ENCODE measurements around the gene GNG7. TPM values are rescaled to one million over a fixed set of nuclear protein-coding genes. Genes with fewer than 3 reads are reported as not detected.
A peak's percentile ranks its signal among the peaks of the same experiment; 100 is the strongest.

Gene GNG7
- total and polyA plus RNA-seq, 10 of the 15 experiments (the other 5 are each of a cell fraction or from before 2014, with no cell fraction given), result 1.9 to 13.6 (median 6.5) TPM

DNA sequence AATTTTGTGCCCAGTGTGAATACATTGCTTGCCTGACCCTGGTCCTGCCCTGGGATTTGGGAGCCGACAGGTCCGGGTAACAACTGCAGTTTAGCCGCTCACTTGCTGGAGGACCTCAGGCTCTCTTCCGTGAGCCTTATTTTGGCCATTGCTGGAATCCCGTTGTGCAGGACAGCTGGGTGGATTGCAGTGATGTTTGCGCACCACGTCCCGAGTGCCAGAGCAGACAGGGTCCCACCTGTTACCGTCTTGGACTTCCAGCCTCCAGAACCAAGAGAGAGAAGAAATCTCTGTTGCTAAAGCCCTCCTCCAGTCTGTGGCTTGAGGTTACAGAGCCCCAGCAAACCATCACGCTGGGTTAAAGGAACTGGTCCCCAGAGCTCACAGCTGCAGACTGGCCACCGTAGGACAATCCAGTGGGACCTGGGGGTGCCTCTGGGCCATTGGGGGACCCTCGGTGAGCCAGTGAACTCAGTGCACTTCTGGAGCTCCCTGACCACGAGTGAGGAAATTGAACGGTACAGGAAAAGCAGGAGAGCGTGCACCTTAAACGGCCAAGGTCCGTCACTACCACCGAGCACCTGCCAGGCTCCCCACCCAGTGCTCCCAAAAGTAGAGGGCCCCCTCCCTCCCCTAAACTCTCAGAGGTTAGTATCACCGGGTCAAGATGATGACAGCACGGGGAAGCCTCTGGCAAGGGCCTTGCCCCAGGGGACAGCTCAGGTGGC lies 92.9 kb downstream of the GNG7 start (continued):
- TF ChIP-seq REST (IDR thresholded peaks at IDR 0.05; ENCODE audit: low read depth, low read length) (no peak), CREM (IDR thresholded peaks at IDR 0.05; ENCODE audit: low read depth) (peak; percentile 39; the same call in 1 of the 2 replicates), CEBPB (IDR thresholded peaks at IDR 0.05; ENCODE audit: borderline replicate concordance in 1 of 2, low read depth in 2 of 2, low read length in 2 of 2) (no peak), NBN (IDR thresholded peaks at IDR 0.05) (no peak), TCF7 (IDR thresholded peaks at IDR 0.05; ENCODE audit: borderline replicate concordance) (no peak), NFIC (IDR thresholded peaks at IDR 0.05; ENCODE audit: low read depth, low read length) (peak; percentile 36; the same call in 1 of the 2 replicates), JUND (IDR thresholded peaks at IDR 0.05; ENCODE audit: low read depth, low read length) (no peak), MLLT1 (IDR thresholded peaks at IDR 0.05) (peak; percentile 92), ETV6 (conservative IDR thresholded peaks at IDR 0.05 in 1 of 2, IDR thresholded peaks at IDR 0.05 in 1 of 2; ENCODE audit: borderline replicate concordance in 1 of 2, low read depth in 1 of 2) (no peak; a peak in 1 of 4 replicates), ZBED1 (IDR thresholded peaks at IDR 0.05; ENCODE audit: borderline replicate concordance) (no peak), RB1 (IDR thresholded peaks at IDR 0.05; ENCODE audit: borderline replicate concordance) (no peak), SPI1 (IDR thresholded peaks at IDR 0.05; ENCODE audit: borderline replicate concordance, insufficient read depth, low read depth, low read length) (peak; percentile 70; the same call in 1 of the 2 replicates), ZBTB11 (CRISPR knock-in tag; IDR thresholded peaks at IDR 0.05) (no peak), MEF2A (IDR thresholded peaks at IDR 0.05; ENCODE audit: insufficient read depth, low read depth, low read length) (0 out of 2 replicates have a peak, but pooled peaks have one; percentile 57), ZZZ3 (IDR thresholded peaks at IDR 0.05; ENCODE audit: control insufficient read depth, insufficient read length, low read depth) (no peak), BHLHE40 (IDR thresholded peaks at IDR 0.05; ENCODE audit: borderline replicate concordance in 1 of 2, low read depth in 2 of 2, low read length in 1 of 2) (peak in 1 of 2 experiments; percentile 60), CBX5 (IDR thresholded peaks at IDR 0.05; ENCODE audit: low read depth) (peak; percentile 18; the same call in 1 of the 2 replicates), TBL1XR1 (IDR thresholded peaks at IDR 0.05; ENCODE audit: low read depth, low read length) (no peak; the same call in 1 of the 2 replicates)
- TF ChIP-seq, protein P1, sequence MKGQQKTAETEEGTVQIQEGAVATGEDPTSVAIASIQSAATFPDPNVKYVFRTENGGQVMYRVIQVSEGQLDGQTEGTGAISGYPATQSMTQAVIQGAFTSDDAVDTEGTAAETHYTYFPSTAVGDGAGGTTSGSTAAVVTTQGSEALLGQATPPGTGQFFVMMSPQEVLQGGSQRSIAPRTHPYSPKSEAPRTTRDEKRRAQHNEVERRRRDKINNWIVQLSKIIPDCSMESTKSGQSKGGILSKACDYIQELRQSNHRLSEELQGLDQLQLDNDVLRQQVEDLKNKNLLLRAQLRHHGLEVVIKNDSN (IDR thresholded peaks at IDR 0.05; ENCODE audit: borderline replicate concordance, extremely low read length, insufficient read depth, low read depth, low read length), result no peak

Measured in GM12878 (cell line).